ENCODE data around the gene PPM1E.

Gene PPM1E

DNA sequence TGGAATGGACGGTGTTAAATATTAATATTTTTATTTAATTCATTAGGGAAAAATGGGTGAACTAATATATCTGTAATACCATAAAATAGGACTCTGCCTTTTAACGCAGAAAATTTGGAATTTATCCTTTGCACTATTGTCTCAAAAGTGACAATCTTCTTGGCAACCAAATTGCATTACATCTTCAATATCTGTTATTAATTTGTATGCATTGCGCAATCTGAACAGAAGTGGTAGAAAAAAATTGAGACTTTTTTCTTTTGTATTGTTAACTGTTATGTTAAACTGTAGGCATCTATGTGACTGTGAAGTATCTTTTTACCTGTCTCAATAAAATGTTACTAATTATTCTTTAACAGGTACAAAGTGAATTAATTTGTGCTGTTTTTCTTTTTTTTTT, 55.6 kb downstream of the PPM1E start:
- TF ChIP-seq CTCF (IDR thresholded peaks at IDR 0.05; ENCODE audit: control insufficient read depth, extremely low read depth, insufficient read depth), result no peak
- no peak for DNase-seq (ENCODE audit: low read depth)
- no peak overlapping the region for H3K4me3 ChIP-seq (ENCODE audit: low read depth, low read length)

DNA sequence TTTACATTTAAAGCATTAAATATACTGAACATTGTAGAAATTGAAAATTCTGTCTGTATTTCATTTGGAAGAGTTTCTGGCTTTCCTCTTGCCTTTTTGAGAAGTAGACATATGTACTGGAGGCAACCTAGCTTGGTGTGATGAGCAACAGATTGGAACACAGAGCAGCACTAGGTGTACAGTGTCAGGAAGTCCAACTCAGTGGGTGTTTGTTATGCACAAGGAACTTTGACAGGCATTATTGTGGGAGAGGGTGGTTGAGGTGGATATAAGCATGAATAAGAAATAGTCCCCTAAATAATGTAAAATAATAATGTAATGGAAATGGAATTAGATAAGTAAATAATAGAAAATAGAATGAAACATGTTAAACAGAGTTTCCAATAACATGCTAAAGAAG, 58.1 kb downstream of the PPM1E start:
- no peak overlapping the region for H3K4me3 ChIP-seq (ENCODE audit: low read depth, low read length)
- no peak for DNase-seq (ENCODE audit: low read depth)
- no peak for TF ChIP-seq CTCF (IDR thresholded peaks at IDR 0.05; ENCODE audit: control insufficient read depth, extremely low read depth, insufficient read depth)

DNA sequence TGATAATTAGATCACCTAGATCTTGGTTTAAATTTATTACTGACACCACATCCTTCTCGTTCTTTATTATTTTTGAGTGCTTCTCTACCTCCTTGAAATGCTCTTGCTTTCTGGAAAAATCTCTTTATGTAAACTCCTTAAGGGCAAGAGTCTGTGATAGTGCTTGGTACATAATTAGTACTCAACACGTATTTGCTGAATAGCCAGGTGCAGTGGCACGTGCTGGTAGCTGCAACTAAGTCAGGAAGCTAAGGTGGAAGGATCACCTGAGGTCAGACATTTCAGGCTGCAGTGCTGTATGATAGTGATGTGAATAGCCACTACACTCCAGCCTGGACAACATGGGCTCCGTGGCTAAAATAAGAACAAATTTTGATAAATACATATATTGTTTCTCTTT, 63.0 kb downstream of the PPM1E start:
- no peak for DNase-seq (ENCODE audit: low read depth)
- TF ChIP-seq CTCF (IDR thresholded peaks at IDR 0.05; ENCODE audit: control insufficient read depth, extremely low read depth, insufficient read depth), result no peak
- H3K4me3 ChIP-seq (ENCODE audit: low read depth, low read length), result no peak overlapping the region

DNA sequence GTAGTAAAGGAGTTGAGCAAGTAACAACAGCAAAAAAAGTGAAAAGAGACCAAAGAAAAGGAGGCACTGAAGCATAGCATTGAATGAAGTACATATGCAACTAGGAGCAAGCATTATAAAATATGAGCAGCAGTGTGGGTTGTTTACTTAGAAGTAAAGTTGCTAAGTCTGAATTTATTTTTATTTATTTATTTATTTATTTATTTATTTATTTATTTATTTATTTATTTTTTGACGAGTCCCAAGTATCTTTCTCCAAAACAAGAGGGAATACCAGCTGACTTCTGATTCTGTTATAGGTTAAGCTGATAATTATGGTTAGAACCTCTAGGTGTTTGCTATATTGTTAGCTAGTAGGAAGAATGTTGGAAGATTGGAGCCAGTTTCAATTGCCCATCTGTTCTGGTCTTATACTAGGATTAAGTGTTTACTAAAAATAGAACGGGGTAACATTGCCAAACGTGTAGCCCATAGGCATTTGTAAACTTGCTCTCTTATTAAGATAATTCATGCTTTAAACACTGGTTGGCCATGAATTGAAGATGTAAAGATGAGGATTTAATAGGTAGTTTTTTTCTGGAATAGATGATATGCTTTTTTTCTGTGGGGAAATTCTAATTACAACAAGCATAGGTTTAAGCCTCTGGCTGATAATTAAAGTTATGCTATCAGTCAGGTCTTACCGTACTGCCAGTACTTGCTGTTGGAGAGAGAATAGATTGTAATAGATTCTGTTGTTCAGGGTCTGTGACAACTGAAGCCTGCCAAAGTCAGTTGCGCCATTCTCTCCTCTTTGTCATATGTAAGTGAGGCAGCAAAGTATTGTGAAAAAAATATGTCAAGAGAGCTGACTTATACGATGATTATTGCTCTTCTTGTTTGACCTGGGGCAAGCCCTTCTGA, 66.7 kb downstream of the PPM1E start:
- no peak overlapping the region for H3K4me3 ChIP-seq (ENCODE audit: low read depth, low read length)
- DNase-seq (ENCODE audit: low read depth), result no peak
- no peak for TF ChIP-seq CTCF (IDR thresholded peaks at IDR 0.05; ENCODE audit: control insufficient read depth, extremely low read depth, insufficient read depth)

GRCh38 chr17:58823051-58823525, 67.4 kb downstream of the PPM1E start:
- no peak for TF ChIP-seq CTCF (IDR thresholded peaks at IDR 0.05; ENCODE audit: control insufficient read depth, extremely low read depth, insufficient read depth)
- DNase-seq (ENCODE audit: low read depth), result no peak
- no peak overlapping the region for H3K4me3 ChIP-seq (ENCODE audit: low read depth, low read length)

GRCh38 chr17:58829172-58829637, 73.6 kb downstream of the PPM1E start:
- TF ChIP-seq CTCF (IDR thresholded peaks at IDR 0.05; ENCODE audit: control insufficient read depth, extremely low read depth, insufficient read depth), result no peak
- DNase-seq (ENCODE audit: low read depth), result no peak
- H3K4me3 ChIP-seq (ENCODE audit: low read depth, low read length), result no peak overlapping the region

Data from LNCaP clone FGC (cell line).